GM12878 (cell line): Measurements from ENCODE around the gene PHF21B. TPM values are rescaled to one million over a fixed set of nuclear protein-coding genes. Genes with fewer than 3 reads are reported as not detected.

ENCODE experiments used
- ATAC-seq: fragments of 200-7000 bp; cut with Tn5 transposase; 3 replicates; pipeline ENCODE4 v1.9.1; 2020; ENCODE audit warnings: mild to moderate bottlenecking, moderate library complexity
- BruUV-seq: library from RNA; stranded (reverse); fragments of 400-500 nt; replicated peaks from 2 replicates; lab custom pipeline; 2021; lab: Mats Ljungman, UMichigan
- CTCF ChIA-PET: fragments of 300-600 bp; sonication (Branson Sonifier 250); formaldehyde crosslinking; extraction: SDS; loops from one replicate; lab custom pipeline; 2021; ENCODE audit warnings: inconsistent platforms; lab: Yijun Ruan, JAX
- POLR2A ChIA-PET: fragments of 350-600 bp; formaldehyde crosslinking; extraction: SDS; loops from one replicate; lab custom pipeline; 2021; ENCODE audit warnings: inconsistent platforms; lab: Charles Lee
- RAD21 ChIA-PET: fragments of 300-600 bp; sonication (Branson Sonifier 250); formaldehyde crosslinking; loops from one replicate; lab custom pipeline; 2023; ENCODE audit warnings: antibody characterized with exemption; ENCODE audit not compliant: unreplicated experiment; lab: Charles Lee
- SMC1A ChIA-PET: fragments of 300-600 bp; sonication (Branson Sonifier 250); formaldehyde crosslinking; loops from one replicate; lab custom pipeline; 2023; ENCODE audit not compliant: unreplicated experiment, uncharacterized antibody; lab: Charles Lee
- DNase-seq: peaks from one replicate; pipeline ENCODE4 v3.0.0-alpha.2; 2011; ENCODE audit warnings: low read depth, low spot score
- FAIRE-seq: peaks from 3 replicates; lab custom pipeline; 2011; peaks lifted over from hg19 to GRCh38; lab: Jason Lieb, UNC
- H2AFZ ChIP-seq: 2 replicates; pipeline ENCODE4 v1.6.0; 2011; ENCODE audit warnings: low read depth, low read length, control low read depth; ENCODE audit not compliant: control insufficient read depth
- H3K27ac ChIP-seq: 2 replicates; pipeline ENCODE4 v1.5.1; 2011; ENCODE audit warnings: control low read depth; ENCODE audit not compliant: control insufficient read depth, insufficient read depth
- H3K27me3 ChIP-seq, 2 experiments: replicated peaks in 1 of 2; 2 replicates each; pipeline versions ENCODE4 v1.6.0 to v1.6.1; 2011; ENCODE audit warnings: low read length in 1 of 2; ENCODE audit not compliant: control insufficient read depth in 2 of 2, insufficient read depth in 2 of 2
- H3K36me3 ChIP-seq, 2 experiments: 2 replicates each; pipeline ENCODE4 v1.5.1; 2011; ENCODE audit warnings: low read length in 1 of 2; ENCODE audit not compliant: control insufficient read depth in 2 of 2, insufficient read depth in 2 of 2
- H3K4me1 ChIP-seq: 2 replicates; pipeline ENCODE4 v1.6.1; 2011; ENCODE audit warnings: mild to moderate bottlenecking, low read length, moderate library complexity, mixed read lengths; ENCODE audit not compliant: control insufficient read depth, insufficient read depth
- H3K4me2 ChIP-seq: 2 replicates; pipeline ENCODE4 v1.6.0; 2011; ENCODE audit warnings: control low read depth; ENCODE audit not compliant: control insufficient read depth, insufficient read depth
- H3K4me3 ChIP-seq: fragments of 200-600 bp; sonication (generic); 2 replicates; pipeline ENCODE4 v1.5.1; 2016
- H3K79me2 ChIP-seq: 2 replicates; pipeline ENCODE4 v1.6.0; 2011; ENCODE audit warnings: low read length; ENCODE audit not compliant: control insufficient read depth, insufficient read depth
- H3K9ac ChIP-seq: 2 replicates; pipeline ENCODE4 v1.8.0; 2011; ENCODE audit warnings: low read length, control low read depth, mixed read lengths; ENCODE audit not compliant: control insufficient read depth, insufficient read depth
- H3K9me3 ChIP-seq: replicated peaks from 3 replicates; pipeline ENCODE4 v1.5.1; 2011; ENCODE audit warnings: mild to moderate bottlenecking, low read length; ENCODE audit not compliant: control insufficient read depth, insufficient read depth
- H4K20me1 ChIP-seq: 2 replicates; pipeline ENCODE4 v1.6.0; 2011; ENCODE audit not compliant: control insufficient read depth, insufficient read depth
- BCLAF1 ChIP-seq: fragments of 450-650 bp; IDR thresholded peaks from 2 replicates; pipeline ENCODE4 v1.6.1; 2017; ENCODE audit warnings: antibody characterized with exemption, mild to moderate bottlenecking, moderate library complexity
- CREB1 ChIP-seq: IDR thresholded peaks from 2 replicates; pipeline ENCODE4 v1.6.1; 2012; ENCODE audit warnings: low read depth, mild to moderate bottlenecking, inconsistent platforms
- E2F8 ChIP-seq: fragments of 450-650 bp; IDR thresholded peaks from 2 replicates; pipeline ENCODE4 v1.6.1; 2018; ENCODE audit warnings: mild to moderate bottlenecking, low read depth, moderate library complexity; ENCODE audit not compliant: partially characterized antibody
- IRF3 ChIP-seq: fragments of 450-650 bp; IDR thresholded peaks from 2 replicates; pipeline ENCODE4 v1.6.1; 2014; ENCODE audit warnings: mild to moderate bottlenecking
- IRF5 ChIP-seq: fragments of 450-650 bp; IDR thresholded peaks from 2 replicates; pipeline ENCODE4 v1.6.1; 2017; ENCODE audit warnings: borderline replicate concordance
- NKRF ChIP-seq: fragments of 450-650 bp; conservative IDR thresholded peaks from 2 replicates; pipeline ENCODE4 v1.6.1; 2017; ENCODE audit warnings: mild to moderate bottlenecking, moderate library complexity
- POLR2AphosphoS5 ChIP-seq: IDR thresholded peaks from 2 replicates; pipeline ENCODE4 v1.6.1; 2011; ENCODE audit warnings: mild to moderate bottlenecking, low read length, inconsistent platforms
- RFX5 ChIP-seq: IDR thresholded peaks from 2 replicates; pipeline ENCODE4 v1.6.1; 2011; ENCODE audit warnings: low read depth, low read length, improper control_type of control experiment
- TAF1 ChIP-seq: IDR thresholded peaks from 2 replicates; pipeline ENCODE4 v1.6.1; 2011; ENCODE audit warnings: mild to moderate bottlenecking, low read depth, low read length, borderline replicate concordance
- USF1 ChIP-seq: IDR thresholded peaks from 2 replicates; pipeline ENCODE4 v1.6.1; 2011; ENCODE audit warnings: borderline replicate concordance, low read depth, mild to moderate bottlenecking, moderate library complexity, mixed read lengths, low read length; ENCODE audit not compliant: insufficient read depth; ENCODE audit errors: extremely low read length
- YBX1 ChIP-seq: fragments of 450-650 bp; IDR thresholded peaks from 2 replicates; pipeline ENCODE4 v1.6.1; 2016; ENCODE audit warnings: antibody characterized with exemption
- WGBS: methylation state at CpG from one replicate; pipeline ENCODE4 v1.1.6; 2016; ENCODE audit warnings: low lambda C conversion rate; ENCODE audit not compliant: insufficient replicate concordance, insufficient coverage; ENCODE audit errors: missing lambda C conversion rate; 5-methylcytosine and 5-hydroxymethylcytosine counted together
- in situ Hi-C: fragments of 300-500 bp; cut with MboI; formaldehyde crosslinking; loops from 9 replicates; pipeline ENCODE4 v1.14.3; 2018; ENCODE audit warnings: mixed read lengths
- intact Hi-C: fragments of 100-400 bp; cut with micrococcal nuclease; formaldehyde crosslinking; loops from one replicate; pipeline ENCODE4 v1.14.2; 2022; ENCODE audit not compliant: unreplicated experiment
- polyA plus RNA-seq, 11 experiments: library from polyadenylated mRNA; depleted of rRNA in 4 of 11; unstranded in 6 of 11; stranded (reverse) in 5 of 11; fragments of >200 nt; fragmentation: Nextera tagmentation in 4 of 11; fragmentation: Illumina TruSeq in 1 of 11; extraction: Ambion mirVana in 4 of 11; extraction: Trizol in 1 of 11; gene quantifications; 1 replicate in 1 of 11; 2 replicates in 10 of 11; pipeline versions ENCODE4 v1.2.1 to v1.2.3, GENCODE V29; 2011 to 2016; ENCODE audit warnings: inconsistent platforms in 2 of 11, missing spikeins in 2 of 11, low read depth in 1 of 11
- total RNA-seq, 4 experiments: library from RNA; depleted of rRNA in 3 of 4; stranded (reverse); fragments of >200 nt in 3 of 4; fragmentation: Illumina TruSeq in 1 of 4; extraction: Trizol in 1 of 4; gene quantifications; 2 replicates each; pipeline versions ENCODE4 v1.2.1 to v1.2.3, GENCODE V29; 2013 to 2021

The PHF21B gene
- total and polyA plus RNA-seq, 10 of the 15 experiments (the other 5 are each of a cell fraction or from before 2014, with no cell fraction given), result 0.03 to 0.35 TPM; not detected in 8

GRCh38 chr22:45053571-45053970 is 43.8 kb upstream of the PHF21B start:
- DNase-seq (no peak), ATAC-seq (no peak), FAIRE-seq (no peak)
- no peak overlapping the region for H3K9ac ChIP-seq
- H3K27ac ChIP-seq, result no peak overlapping the region
- no peak overlapping the region for H3K4me3 ChIP-seq
- RAD21 ChIA-PET, result no interaction called here
- SMC1A ChIA-PET, result no interaction called here
- H3K36me3 ChIP-seq, result no peaks in the 10 kb centered on the region
- no peaks in the 10 kb centered on the region for H3K4me1 ChIP-seq
- H3K79me2 ChIP-seq, result no peaks in the 10 kb centered on the region
- no peaks in the 10 kb centered on the region for H3K9me3 ChIP-seq
- no TSS peak for BruUV-seq
- in situ Hi-C loops, result no loop called here
- no peaks in the 10 kb centered on the region for H4K20me1 ChIP-seq
- POLR2A ChIA-PET, result no interaction called here
- peaks cover 0 to 3% of the 10 kb centered on the region in 2 experiments; a peak in 3 of 4 replicates for H3K27me3 ChIP-seq
- CTCF ChIA-PET, result no interaction called here
- intact Hi-C loops, result no loop called here
- H2AFZ ChIP-seq, result no peak overlapping the region
- 7% methylated on average over 1 of the region's 1 CpG for WGBS
- H3K4me2 ChIP-seq, result no peak overlapping the region
- TF ChIP-seq RFX5 (no peak), IRF3 (no peak), NKRF (no peak), USF1 (no peak), IRF5 (no peak), YBX1 (no peak), POLR2AphosphoS5 (no peak), CREB1 (no peak), E2F8 (no peak), BCLAF1 (no peak), TAF1 (no peak)
